Amniotic stem cell (primary cell): Measurements from ENCODE around the gene TRIM9.

Source experiments
- DNase-seq: peaks from one replicate; lab custom pipeline; 2025; lab: John Stamatoyannopoulos, UW

TRIM9 gene

DNA sequence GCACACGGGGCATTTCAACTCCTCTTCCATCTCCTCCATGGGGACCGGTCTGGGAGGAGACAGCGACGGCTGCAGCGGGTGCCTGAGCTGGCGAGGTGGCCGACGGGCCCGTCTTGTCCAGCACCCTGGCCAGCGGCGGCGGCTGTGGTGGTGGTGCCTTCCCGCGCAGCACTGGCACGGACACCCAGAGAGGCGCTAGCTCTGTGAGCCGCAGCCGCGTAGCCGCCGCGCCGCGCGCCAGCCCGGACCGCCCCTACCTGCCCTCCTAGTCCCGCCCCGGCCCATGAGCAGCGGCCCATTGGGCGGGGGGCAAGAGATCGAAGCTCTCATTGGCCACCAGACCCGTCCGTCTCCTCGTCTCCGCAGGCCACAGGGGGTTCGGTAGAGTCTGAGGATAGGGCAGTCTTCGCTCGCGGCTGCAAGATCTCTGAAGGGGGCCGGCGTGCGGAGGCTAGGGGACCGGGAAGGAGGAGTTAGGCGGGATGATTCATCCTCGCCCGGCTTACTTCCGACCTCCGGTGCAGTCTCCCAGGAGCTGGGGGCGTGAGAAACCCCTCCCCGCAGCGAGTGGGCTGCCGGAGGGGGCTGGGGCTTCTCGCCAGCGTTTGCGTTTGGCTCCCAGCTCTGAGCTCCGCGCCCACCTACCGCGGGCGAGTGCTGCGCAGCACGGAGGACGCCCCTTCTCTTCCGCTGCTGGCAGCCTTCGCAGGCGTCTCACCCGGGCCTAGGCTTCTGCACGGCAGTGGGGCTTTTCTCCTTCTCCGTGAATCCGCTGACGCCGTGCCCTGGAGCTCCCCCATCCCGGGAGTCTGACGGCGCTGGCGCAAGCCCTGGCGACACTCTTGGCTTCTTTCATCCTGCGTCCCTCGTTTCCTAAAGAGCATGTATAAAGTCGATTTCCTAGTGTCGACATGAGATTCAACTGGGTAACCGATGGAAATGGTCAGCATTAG is at the start of gene TRIM9:
TSS of gene TRIM9 (minus strand) at position 205 of the 953 bp plus-strand sequence. CDS start at position 39, 166 bp downstream.
- peak; percentile 58 for DNase-seq

GRCh38 chr14:51140856-51141255 is 46.0 kb upstream of the TRIM9 start:
- no peak for DNase-seq

DNA sequence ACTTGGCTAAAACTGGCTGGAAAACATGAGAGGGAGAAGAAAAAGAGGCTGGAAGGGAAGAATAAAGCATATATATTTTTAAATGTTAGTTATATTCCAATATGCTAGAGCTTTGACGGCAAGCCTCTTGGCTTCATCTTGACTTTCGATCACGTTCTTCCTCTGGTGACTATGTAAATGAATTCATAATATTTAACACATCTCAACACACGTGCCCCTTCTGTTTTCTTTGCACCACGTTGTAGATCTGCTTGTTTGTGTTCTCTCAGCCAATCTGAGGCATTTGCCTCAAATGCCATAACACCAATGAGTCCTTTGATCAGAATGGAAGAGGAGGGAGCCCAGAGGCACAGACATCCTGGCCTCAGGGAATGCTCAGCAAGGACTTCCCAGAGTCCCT is 45.4 kb upstream of the TRIM9 start:
- DNase-seq, result no peak

GRCh38 chr14:51139121-51139681 is 44.3 kb upstream of the TRIM9 start:
- no peak for DNase-seq

GRCh38 chr14:51138404-51139103 is 43.6 kb upstream of the TRIM9 start:
- DNase-seq, result no peak

- DNase-seq, result no peak
These were observed 36.6 kb upstream of the TRIM9 start for GRCh38 chr14:51131516-51131915.

GRCh38 chr14:51129130-51129529 is 34.2 kb upstream of the TRIM9 start:
- DNase-seq, result no peak

GRCh38 chr14:51124029-51124428 is 29.1 kb upstream of the TRIM9 start:
- no peak for DNase-seq

- DNase-seq, result no peak
These were observed 26.2 kb upstream of the TRIM9 start for GRCh38 chr14:51121096-51121495.

DNA sequence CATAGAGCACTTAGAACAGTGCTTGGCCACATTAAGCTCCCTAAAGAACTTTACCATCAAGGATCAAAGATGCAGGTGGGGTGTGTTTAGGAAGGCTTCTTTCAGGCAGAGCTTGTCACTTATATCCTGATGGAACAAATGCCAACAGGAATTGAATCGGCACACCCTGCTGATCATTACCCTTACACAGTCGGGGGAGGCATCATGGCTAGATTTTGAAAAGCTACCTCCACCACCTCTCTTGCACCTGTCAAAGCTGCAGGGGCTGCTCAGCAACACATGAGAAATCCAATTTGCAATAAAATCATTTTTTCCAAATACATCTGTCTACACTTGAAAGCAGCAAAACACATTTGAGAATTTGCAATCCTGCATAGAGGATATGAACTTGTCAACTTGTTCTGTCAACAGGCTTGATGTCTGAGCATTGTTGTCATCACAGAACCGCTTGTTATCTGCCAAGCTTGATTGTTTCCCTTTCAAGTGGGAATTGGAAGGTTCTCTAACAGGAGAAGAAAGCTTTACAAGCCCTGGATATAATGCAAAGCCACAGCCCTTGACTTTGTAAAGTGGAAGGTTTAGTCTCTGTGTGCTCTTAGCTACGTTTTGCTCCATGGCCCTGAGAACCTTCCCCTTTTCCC is 24.6 kb upstream of the TRIM9 start:
- no peak for DNase-seq

DNA sequence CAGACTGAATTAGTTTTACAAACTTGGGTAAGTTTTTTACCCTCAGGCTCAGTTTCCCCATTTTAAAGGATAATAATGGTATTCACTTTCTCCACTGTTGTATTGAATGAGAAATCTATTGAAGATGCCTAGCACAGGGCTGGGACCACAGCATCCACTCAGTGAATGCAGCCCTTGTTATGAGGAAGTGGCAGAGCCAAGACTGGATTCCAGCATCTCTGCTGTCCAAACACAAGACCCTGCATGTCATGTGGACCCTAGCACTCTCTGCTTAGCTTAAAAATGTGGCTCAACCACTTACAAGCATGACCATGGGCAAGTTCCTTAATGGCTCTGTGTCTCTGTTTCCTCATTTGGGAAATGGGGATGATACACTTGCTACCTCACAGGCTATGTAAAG is 24.1 kb upstream of the TRIM9 start:
- DNase-seq, result no peak

DNA sequence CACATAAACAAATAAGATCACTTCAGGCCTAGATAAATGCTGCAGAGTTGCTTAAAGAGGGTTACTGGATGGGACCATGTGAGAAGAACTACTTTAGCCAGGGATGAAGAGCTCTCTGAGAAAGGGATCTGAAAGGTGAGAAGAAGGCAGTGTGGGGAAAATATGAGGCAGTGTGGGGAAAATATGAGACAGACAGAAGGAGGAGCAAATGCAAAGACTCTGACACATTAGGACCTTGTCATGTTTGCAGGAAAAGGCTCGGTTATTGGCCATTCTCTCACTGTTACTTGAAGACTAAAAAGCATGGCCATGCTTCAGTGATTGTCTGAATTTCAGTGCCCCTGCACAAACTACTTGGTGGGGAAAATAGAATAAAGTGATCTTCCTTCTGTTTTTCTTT is 22.7 kb upstream of the TRIM9 start:
- no peak for DNase-seq

DNA sequence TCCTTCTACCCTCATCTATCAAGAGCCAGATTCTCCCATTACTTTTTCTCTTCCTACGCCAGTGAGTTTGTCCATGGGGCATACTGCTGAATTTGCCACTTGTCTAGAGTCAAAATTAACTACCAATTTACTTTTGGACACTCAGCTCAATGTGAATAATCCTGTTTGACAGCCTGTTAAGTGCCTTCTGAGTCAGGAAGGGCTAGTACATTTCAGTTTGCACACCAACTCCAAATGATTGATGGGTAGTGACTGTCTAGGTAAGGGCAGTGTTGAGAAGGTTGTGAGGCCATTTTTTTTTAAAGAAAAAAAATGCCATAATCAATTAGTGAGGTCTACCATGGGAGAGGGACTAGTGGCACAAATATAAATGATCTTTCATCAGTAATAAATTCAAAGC is 21.8 kb upstream of the TRIM9 start:
- no peak for DNase-seq

GRCh38 chr14:51109651-51110050 is 14.7 kb upstream of the TRIM9 start:
- no peak for DNase-seq

DNA sequence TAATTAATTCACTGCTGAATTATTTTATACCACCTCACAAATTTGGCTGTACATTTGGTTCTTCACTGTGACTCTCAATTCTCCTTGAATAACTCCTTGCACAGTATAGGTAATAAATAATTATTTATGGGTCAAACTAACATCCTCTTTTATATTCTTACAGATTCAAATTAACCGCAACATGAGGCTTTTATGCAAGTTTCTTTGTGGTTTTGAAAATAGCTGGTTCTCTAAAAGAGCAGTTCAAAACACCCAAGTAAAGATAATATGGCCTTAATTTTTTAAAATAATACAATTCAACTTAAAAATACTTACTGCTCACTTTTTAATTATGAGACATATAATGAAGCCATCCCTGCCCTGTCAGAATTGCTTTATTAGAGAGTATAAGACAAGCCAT is 12.9 kb upstream of the TRIM9 start:
- no peak for DNase-seq

DNA sequence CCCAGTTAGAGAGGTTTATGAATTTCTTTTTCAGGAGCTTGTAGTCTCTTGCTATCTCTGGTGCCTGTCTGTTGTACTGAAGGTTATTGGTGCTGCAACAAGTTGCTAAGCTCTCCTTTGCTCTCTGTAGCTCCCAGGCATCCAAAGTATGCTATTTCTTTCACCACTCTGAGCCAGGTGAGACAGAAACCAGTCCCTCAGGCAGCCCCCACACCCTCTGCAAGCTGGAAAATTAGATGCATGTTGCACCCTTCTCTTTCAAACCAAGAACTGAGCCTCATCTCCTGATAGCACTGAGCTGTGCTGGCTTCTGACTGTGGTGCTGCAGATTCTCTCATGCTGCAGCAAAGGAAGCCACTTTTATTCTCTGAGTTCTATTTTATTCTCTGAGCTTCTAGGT is 9.6 kb upstream of the TRIM9 start:
- DNase-seq, result no peak

- no peak for DNase-seq
These were observed 2.4 kb upstream of the TRIM9 start for GRCh38 chr14:51097287-51097686.

- DNase-seq, result no peak
These were observed 2.0 kb upstream of the TRIM9 start for GRCh38 chr14:51096870-51097269.

GRCh38 chr14:51095854-51096823 is 1.2 kb upstream of the TRIM9 start:
- DNase-seq, result no peak

DNA sequence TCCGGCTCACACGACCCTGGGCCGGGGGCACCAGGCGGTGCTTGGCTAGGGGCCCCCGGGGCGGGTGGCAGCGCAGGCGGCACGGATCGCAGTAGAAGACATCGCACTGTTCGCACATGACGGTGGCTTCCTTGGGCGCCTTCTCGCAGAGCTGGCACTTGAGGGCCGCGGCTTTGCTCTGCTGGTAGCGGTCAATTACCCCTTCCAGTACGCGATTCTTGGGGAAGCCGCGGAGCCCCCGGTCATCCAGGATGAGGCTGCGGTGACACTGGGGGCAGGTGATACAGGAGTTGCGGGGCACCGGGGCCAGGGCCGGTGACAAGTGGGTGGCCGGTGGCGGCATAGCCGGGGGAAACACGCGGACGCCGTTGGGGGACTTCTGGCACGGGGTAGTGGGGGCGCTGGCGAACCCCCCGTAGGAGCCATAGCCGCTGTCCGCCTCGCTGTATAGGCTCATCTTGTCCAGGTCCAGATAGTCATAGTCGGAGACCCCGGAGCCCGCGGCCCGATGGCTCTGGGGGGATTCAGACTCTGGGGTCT is 553 bp downstream of the TRIM9 start:
- no peak for DNase-seq
